Osteoblast (primary cell): ENCODE results near the gene LMAN2L. TPM values are rescaled to one million over a fixed set of nuclear protein-coding genes. Genes with fewer than 3 reads are reported as not detected.

ENCODE experiments used
- DNase-seq: peaks from one replicate; pipeline ENCODE4 v3.0.0; 2011; ENCODE audit warnings: low spot score, mixed read lengths; ENCODE audit not compliant: insufficient read length; ENCODE audit errors: missing footprints
- H2AFZ ChIP-seq: 2 replicates; pipeline ENCODE4 v1.6.0; 2011; ENCODE audit warnings: mild to moderate bottlenecking, low read length
- H3K27ac ChIP-seq: 2 replicates; pipeline ENCODE4 v1.5.1; 2011; ENCODE audit warnings: mild to moderate bottlenecking, low read depth, low read length, moderate library complexity
- H3K27me3 ChIP-seq: 2 replicates; pipeline ENCODE4 v1.6.0; 2012; ENCODE audit warnings: mild to moderate bottlenecking, control low read depth, inconsistent platforms, low read length, moderate library complexity; ENCODE audit not compliant: insufficient read depth
- H3K36me3 ChIP-seq: 2 replicates; pipeline ENCODE4 v1.5.1; 2011; ENCODE audit warnings: mild to moderate bottlenecking, low read length, control low read depth, moderate library complexity; ENCODE audit not compliant: insufficient read depth
- H3K4me1 ChIP-seq: 2 replicates; pipeline ENCODE4 v1.5.1; 2011; ENCODE audit warnings: mild to moderate bottlenecking, low read length, control low read depth, moderate library complexity; ENCODE audit not compliant: insufficient read depth
- H3K4me2 ChIP-seq: 2 replicates; pipeline ENCODE4 v1.6.0; 2011; ENCODE audit warnings: mild to moderate bottlenecking, low read length; ENCODE audit not compliant: insufficient read depth
- H3K4me3 ChIP-seq: fragments of 200-600 bp; sonication (generic); 3 replicates; pipeline ENCODE4 v1.5.1; 2012; ENCODE audit warnings: mild to moderate bottlenecking, low read length, inconsistent platforms; ENCODE audit not compliant: insufficient read depth
- H3K79me2 ChIP-seq: 2 replicates; pipeline ENCODE4 v1.6.0; 2012; ENCODE audit warnings: mild to moderate bottlenecking, low read length, control low read depth, inconsistent platforms; ENCODE audit not compliant: insufficient read depth
- H3K9me3 ChIP-seq: 2 replicates; pipeline ENCODE4 v1.5.1; 2011; ENCODE audit warnings: low read depth, low read length, control low read depth
- H4K20me1 ChIP-seq: 2 replicates; pipeline ENCODE4 v1.6.0; 2012; ENCODE audit warnings: mild to moderate bottlenecking, low read length, control low read depth; ENCODE audit not compliant: insufficient read depth
- CTCF ChIP-seq: IDR thresholded peaks from 2 replicates; pipeline ENCODE4 v1.5.1; 2011; ENCODE audit warnings: mild to moderate bottlenecking, low read depth, low read length, moderate library complexity; ENCODE audit errors: extremely low read depth
- total RNA-seq: library from RNA; depleted of rRNA; stranded (reverse); fragments of >200 nt; gene quantifications from 2 replicates; pipeline ENCODE4 v1.2.3, GENCODE V29; 2012

Gene LMAN2L
- total RNA-seq, 1 donor = 26.4 TPM

DNA sequence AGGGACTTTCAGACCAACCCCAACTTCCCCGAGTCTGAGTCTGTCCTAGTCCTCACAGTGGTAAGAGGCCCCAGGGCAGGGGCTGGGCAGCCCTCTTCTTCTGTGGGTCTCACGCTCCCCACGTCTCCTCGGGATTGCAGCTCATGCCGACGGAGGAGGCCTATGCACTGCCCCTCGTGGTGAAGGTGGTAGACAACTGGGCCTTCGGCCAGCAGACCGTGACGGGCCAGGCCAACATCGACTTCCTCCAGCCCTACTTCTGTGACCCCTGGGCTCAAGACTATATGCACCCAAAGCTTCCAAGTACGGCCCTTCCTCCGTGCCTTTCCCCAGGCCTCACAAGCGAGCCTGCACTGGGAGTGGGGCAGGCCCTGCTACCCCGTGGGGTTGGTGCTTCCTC is 44.3 kb downstream of the LMAN2L start:
- no peak for DNase-seq
- Histone ChIP-seq H3K4me2 (no peak overlapping the region), H3K4me1 (no peaks in the 10 kb centered on the region), H3K9me3 (no peaks in the 10 kb centered on the region), H3K27ac (no peak overlapping the region), H2AFZ (no peak overlapping the region), H3K36me3 (no peaks in the 10 kb centered on the region), H3K27me3 (no peaks in the 10 kb centered on the region), H3K4me3 (no peak overlapping the region), H4K20me1 (no peaks in the 10 kb centered on the region), H3K79me2 (no peaks in the 10 kb centered on the region)
- TF ChIP-seq CTCF = peak; percentile 10

GRCh38 chr2:96694816-96695455 is 44.9 kb downstream of the LMAN2L start:
- Histone ChIP-seq H3K4me2 (no peak overlapping the region), H3K79me2 (no peaks in the 10 kb centered on the region), H3K36me3 (no peaks in the 10 kb centered on the region), H3K4me1 (no peaks in the 10 kb centered on the region), H4K20me1 (no peaks in the 10 kb centered on the region), H3K27me3 (no peaks in the 10 kb centered on the region), H3K27ac (no peak overlapping the region), H3K4me3 (no peak overlapping the region), H3K9me3 (no peaks in the 10 kb centered on the region), H2AFZ (no peak overlapping the region)
- no peak for DNase-seq
- no peak for TF ChIP-seq CTCF

DNA sequence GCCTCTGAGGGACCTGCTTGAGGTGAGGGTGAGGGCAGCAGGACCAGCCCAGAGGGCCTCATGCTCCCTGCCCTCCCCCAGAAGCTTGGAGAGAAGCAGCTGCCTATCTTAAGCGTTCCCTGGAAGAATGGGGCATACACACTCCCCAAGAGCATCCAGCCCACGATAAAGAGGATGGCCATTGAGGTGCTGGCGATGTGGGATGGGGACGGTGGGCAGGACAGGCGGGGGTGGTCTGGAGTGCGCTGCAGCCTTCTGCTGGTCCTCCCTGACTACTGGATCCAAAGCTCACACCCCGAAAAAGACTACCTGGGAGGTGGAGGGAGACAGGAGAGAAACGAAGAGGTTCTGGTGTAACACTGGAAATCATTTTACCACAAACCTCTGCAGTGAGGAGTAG is 45.6 kb downstream of the LMAN2L start:
- H3K4me1 ChIP-seq = no peaks in the 10 kb centered on the region
- no peak overlapping the region for H3K4me2 ChIP-seq
- no peak for TF ChIP-seq CTCF
- H3K27ac ChIP-seq = no peak overlapping the region
- no peaks in the 10 kb centered on the region for H3K27me3 ChIP-seq
- no peak overlapping the region for H2AFZ ChIP-seq
- H3K9me3 ChIP-seq = no peaks in the 10 kb centered on the region
- no peaks in the 10 kb centered on the region for H4K20me1 ChIP-seq
- no peak overlapping the region for H3K4me3 ChIP-seq
- no peak for DNase-seq
- no peaks in the 10 kb centered on the region for H3K36me3 ChIP-seq
- H3K79me2 ChIP-seq = no peaks in the 10 kb centered on the region

DNA sequence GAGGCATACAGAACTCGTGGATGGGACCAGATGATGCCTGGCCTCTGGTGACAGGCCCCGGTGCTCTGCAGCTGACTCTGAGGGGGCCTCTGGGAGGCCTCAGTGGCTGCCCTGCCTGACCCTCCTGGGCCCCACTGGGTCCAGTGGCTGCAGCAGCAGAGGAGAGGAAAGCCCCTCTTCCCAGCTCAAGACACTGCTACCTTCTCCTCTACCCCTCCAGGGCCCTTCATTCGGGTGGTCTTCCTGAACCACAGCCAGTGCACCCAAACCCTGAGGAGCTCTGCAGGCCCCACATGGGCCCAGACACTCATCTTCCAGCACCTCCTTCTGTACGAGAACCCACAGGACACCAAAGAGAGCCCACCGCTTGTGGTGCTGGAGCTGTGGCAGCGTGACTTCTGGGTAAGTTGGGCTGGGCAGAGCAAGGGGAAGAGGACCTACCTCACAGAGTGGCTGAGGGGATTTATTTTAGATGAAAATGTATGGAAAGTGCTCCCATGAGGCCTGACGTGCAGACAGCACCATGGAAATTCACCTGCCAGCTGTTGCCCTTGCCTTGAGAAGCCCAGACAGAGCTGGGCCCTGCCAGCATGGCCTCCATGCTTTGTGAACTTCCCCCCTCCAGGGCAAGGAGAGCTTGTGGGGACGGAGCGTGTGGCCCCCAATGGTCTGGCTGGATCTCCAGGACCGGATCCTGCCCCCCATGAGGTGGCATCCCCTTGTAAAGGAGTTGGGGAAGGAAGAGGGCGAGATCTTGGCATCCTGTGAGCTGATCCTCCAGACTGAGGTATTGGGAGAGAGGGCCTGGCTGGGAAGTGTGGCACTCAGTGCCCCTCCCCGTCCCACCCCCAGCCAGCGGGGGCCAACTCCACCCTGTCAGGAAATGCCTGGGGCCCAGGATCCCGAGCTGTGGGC is 46.3 kb downstream of the LMAN2L start:
- Histone ChIP-seq H3K4me2 (no peak overlapping the region), H3K4me1 (no peaks in the 10 kb centered on the region), H4K20me1 (no peaks in the 10 kb centered on the region), H3K4me3 (no peak overlapping the region), H3K9me3 (no peaks in the 10 kb centered on the region), H3K36me3 (no peaks in the 10 kb centered on the region), H2AFZ (no peak overlapping the region), H3K27ac (no peak overlapping the region), H3K27me3 (no peaks in the 10 kb centered on the region), H3K79me2 (no peaks in the 10 kb centered on the region)
- TF ChIP-seq CTCF = no peak
- no peak for DNase-seq
